B cell (primary cell): Measurements from ENCODE around the gene LIPC.

Experiments
- EZH2 ChIP-seq: IDR thresholded peaks from 2 replicates; pipeline ENCODE4 v1.6.1; 2012; ENCODE audit warnings: borderline replicate concordance, low read depth, mild to moderate bottlenecking, moderate library complexity, low read length; ENCODE audit not compliant: insufficient read depth, poor library complexity, severe bottlenecking
- TF ChIP-seq, protein P1 (sequence below): fragments of 200-600 bp; IDR thresholded peaks from one replicate; pipeline ENCODE4 v1.8.0; 2022; ENCODE audit warnings: antibody characterized with exemption, mild to moderate bottlenecking

DNA sequence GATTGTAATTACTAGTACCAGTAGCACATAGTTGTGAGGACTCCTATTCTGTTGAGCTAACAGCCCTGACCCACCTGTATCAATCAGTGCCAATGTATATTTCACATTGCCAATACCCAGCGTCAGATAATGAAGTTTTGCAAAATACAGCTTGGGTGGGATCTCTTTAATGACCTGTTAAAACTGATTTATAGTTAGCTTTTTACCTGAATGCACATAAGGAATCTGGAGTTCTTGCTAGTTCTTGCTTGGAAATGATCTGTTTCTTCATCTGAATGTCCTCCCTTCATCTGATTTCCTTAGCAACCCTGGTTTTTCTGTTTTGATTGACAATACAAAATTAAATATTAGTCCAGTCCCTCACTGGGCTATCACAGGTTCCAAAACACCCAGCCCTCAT, 62.8 kb downstream of the LIPC start:
- TF ChIP-seq, protein P1, sequence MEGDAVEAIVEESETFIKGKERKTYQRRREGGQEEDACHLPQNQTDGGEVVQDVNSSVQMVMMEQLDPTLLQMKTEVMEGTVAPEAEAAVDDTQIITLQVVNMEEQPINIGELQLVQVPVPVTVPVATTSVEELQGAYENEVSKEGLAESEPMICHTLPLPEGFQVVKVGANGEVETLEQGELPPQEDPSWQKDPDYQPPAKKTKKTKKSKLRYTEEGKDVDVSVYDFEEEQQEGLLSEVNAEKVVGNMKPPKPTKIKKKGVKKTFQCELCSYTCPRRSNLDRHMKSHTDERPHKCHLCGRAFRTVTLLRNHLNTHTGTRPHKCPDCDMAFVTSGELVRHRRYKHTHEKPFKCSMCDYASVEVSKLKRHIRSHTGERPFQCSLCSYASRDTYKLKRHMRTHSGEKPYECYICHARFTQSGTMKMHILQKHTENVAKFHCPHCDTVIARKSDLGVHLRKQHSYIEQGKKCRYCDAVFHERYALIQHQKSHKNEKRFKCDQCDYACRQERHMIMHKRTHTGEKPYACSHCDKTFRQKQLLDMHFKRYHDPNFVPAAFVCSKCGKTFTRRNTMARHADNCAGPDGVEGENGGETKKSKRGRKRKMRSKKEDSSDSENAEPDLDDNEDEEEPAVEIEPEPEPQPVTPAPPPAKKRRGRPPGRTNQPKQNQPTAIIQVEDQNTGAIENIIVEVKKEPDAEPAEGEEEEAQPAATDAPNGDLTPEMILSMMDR, result no peak
- no peak for TF ChIP-seq EZH2
